DOHH2 (cell line): ENCODE data around the gene PIK3AP1.

Source experiments
- EZH2phosphoT487 ChIP-seq: fragments of 200-600 bp; sonication (generic); IDR thresholded peaks from 2 replicates; pipeline ENCODE4 v1.6.1; 2017; ENCODE audit warnings: borderline replicate concordance, mild to moderate bottlenecking, antibody characterized with exemption, low read length, moderate library complexity, mixed read lengths
- TF ChIP-seq, protein P1 (sequence below): fragments of 200-600 bp; sonication (generic); IDR thresholded peaks from one replicate; pipeline ENCODE4 v1.5.1; 2014; ENCODE audit warnings: antibody characterized with exemption, mild to moderate bottlenecking, low read depth, low read length; ENCODE audit not compliant: poor library complexity, severe bottlenecking

DNA sequence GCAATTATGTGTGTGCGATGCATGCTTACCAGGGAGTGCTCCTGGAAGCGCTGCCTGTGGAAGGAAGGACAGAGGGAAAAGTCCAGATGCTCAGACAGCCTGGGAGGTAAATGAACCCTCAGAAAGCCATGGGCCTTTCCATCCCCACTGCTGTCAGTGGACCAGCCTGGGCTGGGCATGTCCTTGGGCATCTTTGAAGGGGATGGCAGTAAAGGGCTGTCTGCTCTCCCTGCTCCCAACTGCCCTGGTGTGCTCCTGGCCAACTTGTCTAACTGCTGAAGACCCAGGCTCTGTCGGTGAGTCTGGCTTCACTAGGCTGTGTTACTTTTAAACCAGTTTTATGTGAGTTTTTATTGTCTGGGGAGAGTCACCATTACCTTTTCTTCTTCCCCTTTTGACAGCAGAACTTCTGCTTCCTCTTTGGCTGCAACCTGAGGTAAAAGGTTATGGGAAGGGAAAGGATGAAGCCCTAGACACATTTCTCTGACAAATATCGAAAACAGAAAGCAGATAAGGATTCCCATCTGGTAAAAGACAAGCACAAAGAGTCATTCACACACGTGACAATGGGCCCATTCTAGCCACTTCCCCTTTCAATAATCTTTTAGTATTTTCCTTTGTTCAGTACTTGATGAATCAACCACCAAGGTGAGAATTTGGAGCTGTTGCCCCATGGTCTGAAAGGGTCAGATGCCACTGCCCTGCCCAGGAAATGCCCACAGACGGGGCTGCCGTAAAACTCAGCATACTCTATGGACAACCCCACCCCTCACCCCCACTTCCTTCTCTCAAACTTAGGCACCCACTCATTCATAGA lies 27.6 kb upstream of the PIK3AP1 start:
- TF ChIP-seq, protein P1, sequence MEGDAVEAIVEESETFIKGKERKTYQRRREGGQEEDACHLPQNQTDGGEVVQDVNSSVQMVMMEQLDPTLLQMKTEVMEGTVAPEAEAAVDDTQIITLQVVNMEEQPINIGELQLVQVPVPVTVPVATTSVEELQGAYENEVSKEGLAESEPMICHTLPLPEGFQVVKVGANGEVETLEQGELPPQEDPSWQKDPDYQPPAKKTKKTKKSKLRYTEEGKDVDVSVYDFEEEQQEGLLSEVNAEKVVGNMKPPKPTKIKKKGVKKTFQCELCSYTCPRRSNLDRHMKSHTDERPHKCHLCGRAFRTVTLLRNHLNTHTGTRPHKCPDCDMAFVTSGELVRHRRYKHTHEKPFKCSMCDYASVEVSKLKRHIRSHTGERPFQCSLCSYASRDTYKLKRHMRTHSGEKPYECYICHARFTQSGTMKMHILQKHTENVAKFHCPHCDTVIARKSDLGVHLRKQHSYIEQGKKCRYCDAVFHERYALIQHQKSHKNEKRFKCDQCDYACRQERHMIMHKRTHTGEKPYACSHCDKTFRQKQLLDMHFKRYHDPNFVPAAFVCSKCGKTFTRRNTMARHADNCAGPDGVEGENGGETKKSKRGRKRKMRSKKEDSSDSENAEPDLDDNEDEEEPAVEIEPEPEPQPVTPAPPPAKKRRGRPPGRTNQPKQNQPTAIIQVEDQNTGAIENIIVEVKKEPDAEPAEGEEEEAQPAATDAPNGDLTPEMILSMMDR = no peak
- TF ChIP-seq EZH2phosphoT487 = no peak
